GM11168 (cell line): ENCODE measurements around the gene PIK3IP1.
"Not testable (repeated sequence)": the region's sequence is repeated elsewhere in the genome, so short reads cannot be mapped to it uniquely, and the experiment has no call there.

Experiments used
- in situ Hi-C: fragments of 300-500 bp; cut with MboI; formaldehyde crosslinking; loops from one replicate; pipeline ENCODE4 v1.12.0; 2022; ENCODE audit warnings: low sequenced_read_pairs; ENCODE audit not compliant: unreplicated experiment

The PIK3IP1 gene

DNA sequence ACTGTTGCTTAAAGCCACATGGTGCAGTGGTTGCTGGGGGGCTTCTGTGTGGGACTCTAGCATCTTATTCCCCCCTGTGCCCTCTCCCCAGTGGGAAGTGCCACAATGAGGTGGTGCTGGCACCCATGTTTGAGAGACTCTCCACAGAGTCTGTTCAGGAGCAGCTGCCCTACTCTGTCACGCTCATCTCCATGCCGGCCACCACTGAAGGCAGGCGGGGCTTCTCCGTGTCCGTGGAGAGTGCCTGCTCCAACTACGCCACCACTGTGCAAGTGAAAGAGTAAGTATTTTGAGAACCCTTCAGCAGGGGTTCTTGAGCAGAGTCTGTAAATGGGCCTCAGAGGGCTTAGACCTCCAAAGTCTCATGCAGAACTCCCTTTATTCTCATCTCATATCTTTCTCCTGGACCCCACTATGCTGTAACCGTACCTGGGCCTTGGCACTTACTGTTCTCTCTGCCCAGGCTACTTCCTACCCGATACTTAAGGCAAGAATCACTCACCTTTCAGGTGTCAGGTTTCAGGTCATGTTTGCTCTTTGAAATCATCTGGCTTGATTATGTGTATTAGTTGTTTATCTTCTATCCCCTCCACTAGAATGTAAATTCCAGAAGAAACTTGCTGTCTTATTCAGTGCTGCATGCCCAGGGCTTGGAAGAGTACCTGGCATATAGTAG, 32.4 kb downstream of the PIK3IP1 start:
- in situ Hi-C loops: no loop called here

DNA sequence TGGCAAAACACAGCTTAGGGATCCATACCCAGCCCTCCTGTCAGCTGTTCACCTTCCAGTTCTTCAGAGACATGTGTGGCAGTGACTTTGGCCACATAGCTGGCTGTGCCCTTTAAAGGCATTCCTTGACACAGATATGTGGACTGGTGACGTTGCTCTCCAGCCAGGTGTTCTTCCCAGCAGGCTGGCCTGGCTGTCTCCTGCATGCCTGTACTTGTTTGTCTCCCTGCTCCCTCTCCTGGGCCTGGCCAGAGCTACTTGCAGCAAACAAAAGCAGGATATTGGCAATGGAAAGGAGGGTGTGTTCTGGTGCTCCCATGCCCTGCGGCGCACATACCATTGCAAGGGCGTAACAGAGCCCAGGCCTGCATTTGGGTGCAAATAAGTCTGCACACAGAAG, 38.3 kb downstream of the PIK3IP1 start:
- in situ Hi-C loops: no loop called here

GRCh38 chr22:31250740-31251600, 41.3 kb downstream of the PIK3IP1 start:
- in situ Hi-C loops: no loop called here

GRCh38 chr22:31248965-31249958, 43.0 kb downstream of the PIK3IP1 start:
- in situ Hi-C loops: no loop called here

DNA sequence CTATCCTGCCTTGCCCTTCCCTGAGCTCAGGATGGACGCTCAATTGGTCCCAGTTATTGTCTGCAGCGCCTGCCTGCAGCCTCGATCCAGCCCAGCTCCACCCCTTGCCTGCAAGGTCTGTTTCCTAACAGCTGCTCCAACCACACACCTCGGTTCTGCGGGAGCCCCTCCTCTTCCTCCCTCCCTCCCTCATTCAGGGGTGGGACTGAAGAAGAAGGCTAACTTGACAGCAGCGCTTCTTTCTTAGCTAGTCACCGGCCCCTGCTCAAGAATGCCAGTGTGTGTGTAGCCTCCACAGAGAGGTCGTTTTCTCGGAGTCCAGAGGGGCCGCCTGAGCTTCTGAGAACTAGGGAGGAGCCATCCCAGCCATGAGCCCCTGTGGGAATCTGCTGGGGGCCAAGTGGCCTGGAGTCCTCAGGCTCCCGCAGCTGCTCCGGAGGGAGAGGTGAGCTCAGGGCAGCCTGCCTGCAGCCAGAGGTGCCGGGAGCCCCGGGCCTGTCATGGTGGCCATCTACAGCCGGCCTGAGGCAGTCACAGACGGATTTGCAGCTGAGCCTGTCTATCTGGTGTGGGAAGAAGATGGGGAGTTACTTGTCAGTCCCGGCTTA, 44.0 kb downstream of the PIK3IP1 start:
- in situ Hi-C loops: no loop called here

DNA sequence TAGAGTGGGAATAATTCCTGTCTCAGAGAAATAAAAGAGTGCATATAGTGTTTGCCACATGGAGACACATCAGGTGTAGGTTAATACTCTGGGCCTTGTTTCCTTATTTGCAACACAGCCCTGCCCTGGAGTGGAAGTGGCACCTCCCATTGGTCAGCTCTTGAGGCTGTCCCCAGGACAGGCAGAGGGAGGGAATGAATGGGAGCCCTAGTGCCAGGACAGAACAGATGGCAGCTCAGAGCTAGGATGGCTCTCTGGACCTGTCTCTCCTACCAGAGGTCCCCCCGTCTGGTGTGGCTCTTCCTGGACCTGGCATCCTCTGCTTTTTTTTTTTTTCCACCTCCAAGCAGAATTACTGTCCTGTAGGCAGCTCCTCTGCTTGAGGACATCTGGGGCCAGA, 44.6 kb downstream of the PIK3IP1 start:
- in situ Hi-C loops: no loop called here

GRCh38 chr22:31246687-31247086, 45.6 kb downstream of the PIK3IP1 start:
- in situ Hi-C loops: no loop called here

- in situ Hi-C loops: not testable (repeated sequence)
Measured at GRCh38 chr22:31245998-31246397, 46.3 kb downstream of the PIK3IP1 start.

GRCh38 chr22:31244943-31245451, 47.3 kb downstream of the PIK3IP1 start:
- in situ Hi-C loops: no loop called here

- in situ Hi-C loops: no loop called here
Measured at GRCh38 chr22:31244046-31244942, 48.0 kb downstream of the PIK3IP1 start.

GRCh38 chr22:31243339-31244045, 48.8 kb downstream of the PIK3IP1 start:
- in situ Hi-C loops: no loop called here

DNA sequence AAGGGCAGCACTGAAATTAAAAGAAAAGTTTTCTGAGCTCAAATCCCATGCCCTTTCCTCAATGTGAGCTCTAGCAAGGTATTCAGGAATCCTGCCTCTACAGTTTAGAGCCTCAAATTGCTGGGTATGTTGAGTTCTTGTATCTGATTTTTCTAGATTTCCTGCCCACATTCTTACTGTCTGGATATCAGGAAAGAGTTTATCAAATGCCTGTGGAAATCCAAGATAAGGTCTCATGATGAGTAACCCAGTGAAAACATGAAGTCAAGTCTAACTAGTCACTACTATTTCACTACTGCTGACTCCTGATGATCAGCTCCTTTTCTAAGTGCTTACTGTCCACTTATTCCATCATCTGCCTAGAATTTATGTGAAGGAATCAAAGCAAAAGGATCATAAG, 50.4 kb downstream of the PIK3IP1 start:
- in situ Hi-C loops: no loop called here

DNA sequence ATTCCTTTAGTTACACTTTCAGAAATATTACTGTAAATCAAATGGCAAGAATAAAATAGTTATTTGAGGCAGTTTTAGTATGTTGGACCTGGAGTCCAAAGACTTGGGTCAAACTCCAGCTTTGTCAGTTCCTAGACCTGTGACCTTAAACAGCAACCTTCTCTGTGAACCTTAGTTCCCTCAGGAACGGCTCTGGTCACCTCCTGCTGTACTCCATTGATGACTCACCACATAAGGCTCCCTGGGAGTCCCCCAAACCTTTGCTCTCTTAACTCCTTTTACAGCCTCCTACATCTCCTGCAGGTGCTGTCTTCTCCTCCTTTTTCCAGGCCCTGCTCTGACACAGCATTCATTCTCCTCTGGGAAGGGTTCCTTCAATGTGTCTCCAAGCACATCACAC, 51.1 kb downstream of the PIK3IP1 start:
- in situ Hi-C loops: no loop called here

DNA sequence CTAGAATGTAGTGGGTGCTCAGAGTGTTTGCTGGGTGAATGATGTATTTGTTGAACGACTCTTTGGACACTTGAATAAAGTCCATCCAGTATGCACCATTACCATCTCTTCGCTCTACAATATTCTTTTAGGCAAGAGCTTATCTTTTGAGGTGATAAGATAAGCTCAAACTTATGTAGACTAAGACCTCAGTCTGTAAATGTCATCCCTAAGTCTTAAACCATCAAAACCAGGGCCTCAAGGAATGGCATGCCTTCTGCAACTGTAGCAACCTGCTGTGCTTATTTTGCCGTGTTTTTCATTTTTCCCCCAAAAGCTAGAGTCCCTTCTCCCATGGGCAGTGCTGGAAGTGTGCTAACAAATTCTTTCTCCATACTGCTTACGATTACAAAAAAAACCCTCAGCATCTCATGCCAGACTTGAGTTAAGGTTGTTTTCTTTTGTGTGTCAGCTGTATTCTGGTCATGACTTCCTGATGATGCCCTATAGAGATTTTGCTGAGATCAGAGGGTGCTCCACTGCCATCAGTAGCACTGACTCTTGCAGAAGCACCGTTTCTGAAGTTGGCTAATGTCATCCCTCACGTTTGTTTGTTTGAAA, 52.4 kb downstream of the PIK3IP1 start:
- in situ Hi-C loops: no loop called here

DNA sequence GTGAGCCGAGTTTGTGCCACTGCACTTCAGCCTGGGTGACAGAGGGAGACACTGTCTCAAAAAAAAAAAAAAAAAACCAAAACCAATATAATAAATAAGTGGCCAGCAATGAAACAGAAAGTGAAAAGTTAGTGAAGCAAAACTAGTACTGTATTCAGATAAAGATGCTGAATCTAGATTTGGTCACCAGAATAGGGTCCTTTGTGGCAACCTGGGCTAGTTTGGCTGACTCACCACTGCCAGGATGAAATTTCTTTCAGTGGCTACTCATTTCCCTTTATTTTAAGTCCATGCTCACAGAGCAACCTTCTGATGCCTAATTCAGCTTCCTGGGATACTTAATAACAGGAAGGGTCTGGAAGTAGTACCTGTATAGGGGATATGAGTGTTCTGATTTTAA, 54.2 kb downstream of the PIK3IP1 start:
- in situ Hi-C loops: no loop called here

- in situ Hi-C loops: not testable (repeated sequence)
Measured at GRCh38 chr22:31236044-31236443, 56.2 kb downstream of the PIK3IP1 start.

DNA sequence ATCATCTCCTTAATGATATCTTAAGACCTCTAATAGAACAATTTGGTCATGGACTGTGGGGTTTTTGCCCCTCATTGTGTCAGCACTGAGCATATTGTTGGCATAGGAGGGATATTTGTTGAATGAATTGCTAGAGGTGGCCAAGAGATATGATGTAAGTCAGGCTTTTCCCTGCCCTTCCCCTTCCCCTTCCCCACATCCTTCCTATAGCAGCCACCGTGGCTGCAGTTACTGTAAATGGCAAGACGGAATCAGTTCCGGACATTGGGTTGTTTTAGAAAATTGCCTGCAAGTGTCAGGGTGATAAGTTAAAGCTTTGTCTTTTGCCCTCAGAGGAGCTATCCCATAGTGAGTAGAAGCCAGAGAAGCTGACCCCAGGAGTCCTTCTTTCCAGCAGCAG, 57.2 kb downstream of the PIK3IP1 start:
- in situ Hi-C loops: no loop called here

GRCh38 chr22:31233001-31233400, 59.3 kb downstream of the PIK3IP1 start:
- in situ Hi-C loops: no loop called here
